Heart left ventricle (tissue), 16 donors: ENCODE measurements around the gene HCST. TPM values are rescaled to one million over a fixed set of nuclear protein-coding genes. Genes with fewer than 3 reads are reported as not detected.
A peak's percentile ranks its signal among the peaks of the same experiment; 100 is the strongest.

ENCODE experiments used
- ATAC-seq, 4 donors: fragments of 200-7000 bp; cut with Tn5 transposase; one replicate each; pipeline ENCODE4 v1.9.1; 2020 to 2022; ENCODE audit warnings: moderate library complexity in 4 of 4, mild to moderate bottlenecking in 3 of 4, moderate number of reproducible peaks in 1 of 4
- DNase-seq, 5 donors: peaks; one replicate each; pipeline ENCODE4 v3.0.0-alpha.2; 2020
- H3K27ac ChIP-seq, 12 donors: fragments of 200-600 bp; sonication (generic) in 4 of 12; one replicate each; pipeline versions ENCODE4 v1.5.0 to v1.8.0; 2016 to 2022; ENCODE audit warnings: mild to moderate bottlenecking in 2 of 12
- H3K27me3 ChIP-seq, 9 donors: fragments of 200-600 bp; sonication (generic) in 2 of 9; one replicate each; pipeline versions ENCODE4 v1.5.1 to v1.8.0; 2016 to 2022; ENCODE audit warnings: mild to moderate bottlenecking in 3 of 9
- H3K36me3 ChIP-seq, 9 donors: fragments of 200-600 bp; sonication (generic) in 2 of 9; one replicate each; pipeline versions ENCODE4 v1.5.0 to v1.8.0; 2018 to 2022; ENCODE audit warnings: mild to moderate bottlenecking in 2 of 9
- H3K4me1 ChIP-seq, 12 donors: fragments of 200-600 bp; sonication (generic) in 4 of 12; one replicate each; pipeline versions ENCODE4 v1.5.0 to v1.8.0; 2016 to 2022; ENCODE audit warnings: mild to moderate bottlenecking in 3 of 12
- H3K4me3 ChIP-seq, 12 donors: fragments of 200-600 bp; sonication (generic) in 4 of 12; one replicate each; pipeline versions ENCODE4 v1.5.0 to v1.8.0; 2017 to 2022; ENCODE audit warnings: mild to moderate bottlenecking in 9 of 12, moderate library complexity in 4 of 12
- H3K9me3 ChIP-seq, 12 donors: fragments of 200-600 bp; sonication (generic) in 4 of 12; one replicate each; pipeline versions ENCODE4 v1.5.0 to v1.8.0; 2016 to 2022; ENCODE audit warnings: mild to moderate bottlenecking in 1 of 12
- POLR2A ChIP-seq, 2 donors: fragments of 450-650 bp; IDR thresholded peaks; one replicate each; pipeline ENCODE4 v1.6.1; 2017; ENCODE audit warnings: antibody characterized with exemption in 2 of 2, mild to moderate bottlenecking in 2 of 2, moderate library complexity in 2 of 2
- WGBS, 4 donors: extraction: QIAGEN DNeasy Blood & Tissue Kit in 2 of 4; methylation state at CpG; one replicate each; pipeline versions ENCODE4 v1.1.5 to v1.1.7; 2013 to 2018; 5-methylcytosine and 5-hydroxymethylcytosine counted together
- intact Hi-C, 10 donors: fragments of 100-400 bp; cut with DNase I; formaldehyde crosslinking; loops; one replicate each; pipeline versions ENCODE4 v1.11.1 to v1.14.2; 2022
- polyA plus RNA-seq, 2 donors: library from polyadenylated mRNA; stranded (reverse); fragments of 200-250 nt; gene quantifications; one replicate each; pipeline ENCODE4 v1.2.3, GENCODE V29; 2013
- total RNA-seq, 9 donors: library from RNA; depleted of rRNA in 2 of 9; stranded (reverse); fragments of >200 nt in 2 of 9; fragmentation: NEBNext Ultra II Directional in 3 of 9; extraction: Animal tissue kit (Norgen Biotek cat#: 25700) in 3 of 9; gene quantifications; one replicate each; pipeline versions ENCODE4 v1.1.0 to v1.2.4, GENCODE V29; 2016 to 2023
- TF ChIP-seq, protein P1 (sequence below), 12 donors: fragments of 200-600 bp; sonication (generic) in 4 of 12; IDR thresholded peaks; one replicate each; pipeline versions ENCODE4 v1.5.0 to v1.8.0; 2018 to 2022; ENCODE audit warnings: antibody characterized with exemption in 12 of 12, mild to moderate bottlenecking in 5 of 12
- donor health status: ischemic (EF 13 %, LVEDD 7.1; RV severe dilation, severe dysfunction).
- donor health status: healthy with polysubstance abuse.
- donor health status: DM: no; HTN: yes; CAD: no.
- donor health status: DM: no; HTN: no; CAD: no.
- donor health status: ischemic (EF 25% LVEDD 6.9; RV normal size, moderate dysfunction).
- donor health status: ischemic (EF 25% LVEDD 5.7; RV mildly dilated, moderate dysfunction).
- donor health status: healthy.
- donor health status: DM: yes; HTN: yes; CAD: no.
- donor health status: ischemic (EF 35%, LVEDD 5.7; RV mildly dilated, moderate dysfunction).
- donor health status: nonischemic (EF 11% LVEDD 7.7; RV severe dilation, severe dysfunction).
- donor health status: DM: yes; HTN: yes; CAD: no.
- donor health status: PGD.
- donor health status: ischemic (EF 29% LVEDD 5.4; RV normal size, mild dysfunction).
- donor health status: nonischemic (EF 23%, LVEDD 6.1; RV moderate dilation, normal function).

Gene HCST
- total and polyA plus RNA-seq, 11 donors, result 2.3 to 31.7 (median 4.7) TPM; not detected in 1

- H3K27ac ChIP-seq, result peak overlapping the region in 7 of 12 donors; percentile 17 to 88 (median 56)
- H3K4me1 ChIP-seq, result peaks cover 0 to 61% (median 0%) of the 10 kb centered on the region in 12 donors
- peaks cover 0 to 4% (median 0%) of the 10 kb centered on the region in 9 donors for H3K36me3 ChIP-seq
- H3K27me3 ChIP-seq, result peaks cover 0 to 4% (median 0%) of the 10 kb centered on the region in 9 donors
- TF ChIP-seq, protein P1, sequence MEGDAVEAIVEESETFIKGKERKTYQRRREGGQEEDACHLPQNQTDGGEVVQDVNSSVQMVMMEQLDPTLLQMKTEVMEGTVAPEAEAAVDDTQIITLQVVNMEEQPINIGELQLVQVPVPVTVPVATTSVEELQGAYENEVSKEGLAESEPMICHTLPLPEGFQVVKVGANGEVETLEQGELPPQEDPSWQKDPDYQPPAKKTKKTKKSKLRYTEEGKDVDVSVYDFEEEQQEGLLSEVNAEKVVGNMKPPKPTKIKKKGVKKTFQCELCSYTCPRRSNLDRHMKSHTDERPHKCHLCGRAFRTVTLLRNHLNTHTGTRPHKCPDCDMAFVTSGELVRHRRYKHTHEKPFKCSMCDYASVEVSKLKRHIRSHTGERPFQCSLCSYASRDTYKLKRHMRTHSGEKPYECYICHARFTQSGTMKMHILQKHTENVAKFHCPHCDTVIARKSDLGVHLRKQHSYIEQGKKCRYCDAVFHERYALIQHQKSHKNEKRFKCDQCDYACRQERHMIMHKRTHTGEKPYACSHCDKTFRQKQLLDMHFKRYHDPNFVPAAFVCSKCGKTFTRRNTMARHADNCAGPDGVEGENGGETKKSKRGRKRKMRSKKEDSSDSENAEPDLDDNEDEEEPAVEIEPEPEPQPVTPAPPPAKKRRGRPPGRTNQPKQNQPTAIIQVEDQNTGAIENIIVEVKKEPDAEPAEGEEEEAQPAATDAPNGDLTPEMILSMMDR (IDR thresholded peaks at IDR 0.05), result no peak
- TF ChIP-seq POLR2A (IDR thresholded peaks at IDR 0.05), result no peak
- no peak for DNase-seq
- WGBS, 4 donors, result 86 to 91% (median 88%) methylated on average over 10 of the region's 10 CpGs
- intact Hi-C loops, result no loop called here
- no peaks in the 10 kb centered on the region for H3K9me3 ChIP-seq
- H3K4me3 ChIP-seq, result peak overlapping the region in 1 of 12 donors; percentile 69
- ATAC-seq, result peak in 1 of 4 donors; percentile 10
These were observed 2.2 kb downstream of the HCST start for GRCh38 chr19:35904311-35905068.

- Histone ChIP-seq H3K27me3 (peaks cover 0 to 6% (median 0%) of the 10 kb centered on the region in 9 donors), H3K4me3 (peak overlapping the region in 1 of 12 donors; percentile 69), H3K36me3 (peaks cover 0 to 4% (median 0%) of the 10 kb centered on the region in 9 donors), H3K9me3 (no peaks in the 10 kb centered on the region), H3K27ac (peak overlapping the region in 7 of 12 donors; percentile 3 to 88 (median 46)), H3K4me1 (peaks cover 0 to 61% (median 0%) of the 10 kb centered on the region in 12 donors)
- intact Hi-C loops, result no loop called here
- DNase-seq (no peak), ATAC-seq (no peak)
- TF ChIP-seq POLR2A (IDR thresholded peaks at IDR 0.05), result no peak
- TF ChIP-seq, protein P1 (IDR thresholded peaks at IDR 0.05), result no peak
- 70 to 73% (median 72%) methylated on average over 6 of the region's 6 CpGs for WGBS, 4 donors
These were observed 2.9 kb downstream of the HCST start for GRCh38 chr19:35905178-35905727.

- 34 to 42% (median 35%) methylated on average over 11 to 12 of the region's 12 CpGs for WGBS, 4 donors
- H3K36me3 ChIP-seq, result peaks cover 0 to 4% (median 0%) of the 10 kb centered on the region in 9 donors
- no peak for ATAC-seq
- TF ChIP-seq, protein P1 (IDR thresholded peaks at IDR 0.05), result no peak
- TF ChIP-seq POLR2A (IDR thresholded peaks at IDR 0.05), result no peak
- DNase-seq, result no peak
- H3K27me3 ChIP-seq, result peaks cover 0 to 6% (median 0%) of the 10 kb centered on the region in 9 donors
- peaks cover 0 to 61% (median 0%) of the 10 kb centered on the region in 12 donors for H3K4me1 ChIP-seq
- peak overlapping the region in 7 of 12 donors; percentile 14 to 88 (median 57) for H3K27ac ChIP-seq
- H3K9me3 ChIP-seq, result no peaks in the 10 kb centered on the region
- intact Hi-C loops, result no loop called here
- H3K4me3 ChIP-seq, result peak overlapping the region in 10 of 12 donors; percentile 12 to 69 (median 42)
These were observed 5.0 kb downstream of the HCST start for GRCh38 chr19:35907377-35907745.

DNA sequence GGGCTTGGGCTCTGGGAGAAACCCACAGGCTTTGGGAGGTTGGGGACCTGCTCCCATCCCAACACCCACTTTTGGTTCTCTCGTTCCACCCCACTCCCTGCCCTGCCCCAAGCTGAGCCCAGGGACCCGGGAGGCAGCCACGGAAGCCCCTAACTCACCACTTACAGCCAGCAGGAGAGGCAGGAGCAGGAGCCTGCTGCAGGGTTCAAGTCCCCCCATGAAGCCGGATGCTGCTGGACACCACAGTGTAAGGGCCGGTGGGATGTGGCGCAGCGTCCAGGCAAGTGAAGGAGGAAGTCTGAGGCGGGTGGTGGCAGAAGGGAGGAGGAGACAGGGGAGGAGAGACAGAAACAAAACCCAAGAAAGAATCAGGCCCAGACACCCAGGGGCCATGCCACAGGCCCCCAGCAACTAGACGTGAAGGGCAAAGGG, 5.7 kb downstream of the HCST start, which contains the start of gene TYROBP:
Gene TYROBP, minus strand, starts transcription at position 286 of the 432 bp plus-strand sequence. Its CDS starts 67 bp downstream, at position 219.
- WGBS, 4 donors, result 56 to 72% (median 63%) methylated on average over 9 of the region's 9 CpGs
- TF ChIP-seq, protein P1 (IDR thresholded peaks at IDR 0.05), result no peak
- TF ChIP-seq POLR2A (IDR thresholded peaks at IDR 0.05), result no peak
- DNase-seq, result peak in 4 of 5 donors; percentile 50 to 81 (median 58)
- Histone ChIP-seq H3K4me3 (peak within 1 kb of the TSS in 10 of 12 donors; percentile 12 to 69 (median 42)), H3K4me1 (peaks cover 0 to 60% (median 0%) of the 10 kb centered on the region in 12 donors), H3K36me3 (peaks cover 0 to 4% (median 0%) of the 10 kb centered on the region in 9 donors), H3K9me3 (no peaks in the 10 kb centered on the region), H3K27me3 (peaks cover 0 to 6% (median 0%) of the 10 kb centered on the region in 9 donors), H3K27ac (peak within 1 kb of the TSS in 10 of 12 donors; percentile 7 to 88 (median 42))
- intact Hi-C loops, result no loop called here
- ATAC-seq, result peak in 3 of 4 donors; percentile 47 to 57 (median 53)
